IMR-90 (cell line): ENCODE measurements around the gene NPAS3. TPM values are rescaled to one million over a fixed set of nuclear protein-coding genes. Genes with fewer than 3 reads are reported as not detected.

Source experiments
- ATAC-seq: fragments of 200-7000 bp; cut with Tn5 transposase; 2 replicates; pipeline ENCODE4 v1.9.1; 2020; ENCODE audit warnings: low read depth, mild to moderate bottlenecking, moderate library complexity
- BruUV-seq: library from RNA; stranded (reverse); fragments of 400-500 nt; replicated peaks from 2 replicates; lab custom pipeline; 2021; lab: Mats Ljungman, UMichigan
- CTCF ChIA-PET: fragments of 300-600 bp; formaldehyde crosslinking; extraction: SDS; loops from one replicate; lab custom pipeline; 2021; ENCODE audit warnings: antibody characterized with exemption; lab: Yijun Ruan, JAX
- POLR2A ChIA-PET: fragments of 300-600 bp; sonication (Branson Sonifier 250); formaldehyde crosslinking; loops from one replicate; lab custom pipeline; 2022; ENCODE audit warnings: antibody characterized with exemption; ENCODE audit not compliant: unreplicated experiment; lab: Charles Lee
- DNase-seq: peaks from one replicate; pipeline ENCODE4 v3.0.0; 2013
- H2AFZ ChIP-seq: replicated peaks from 2 replicates; pipeline ENCODE3; 2013; ENCODE audit warnings: low read length, mild to moderate bottlenecking; ENCODE audit not compliant: poor library complexity
- H2AK5ac ChIP-seq: 2 replicates; pipeline ENCODE4 v1.6.1; 2013; ENCODE audit warnings: low read depth, low read length, inconsistent platforms
- H2AK9ac ChIP-seq: replicated peaks from 2 replicates; pipeline ENCODE3; 2013; ENCODE audit warnings: mild to moderate bottlenecking, low read depth, low read length, moderate library complexity; ENCODE audit not compliant: poor library complexity
- H2BK120ac ChIP-seq: 2 replicates; pipeline ENCODE4 v1.6.1; 2013; ENCODE audit warnings: low read depth, low read length, inconsistent platforms
- H2BK15ac ChIP-seq: 3 replicates; pipeline ENCODE4 v1.6.1; 2013; ENCODE audit warnings: low read depth, low read length, inconsistent platforms
- H2BK20ac ChIP-seq: 2 replicates; pipeline ENCODE4 v1.6.1; 2013; ENCODE audit warnings: low read depth, mild to moderate bottlenecking, inconsistent platforms, low read length, moderate library complexity
- H2BK5ac ChIP-seq: 2 replicates; pipeline ENCODE4 v1.6.1; 2013; ENCODE audit warnings: mild to moderate bottlenecking, low read depth, low read length, inconsistent platforms; ENCODE audit not compliant: poor library complexity, severe bottlenecking
- H3K14ac ChIP-seq: replicated peaks from 2 replicates; pipeline ENCODE4 v1.6.1; 2013; ENCODE audit warnings: low read depth, low read length, inconsistent platforms
- H3K18ac ChIP-seq: 2 replicates; pipeline ENCODE4 v1.6.1; 2013; ENCODE audit warnings: low read depth, low read length, control low read depth
- H3K23ac ChIP-seq: 2 replicates; pipeline ENCODE4 v1.6.1; 2013; ENCODE audit warnings: low read depth, low read length, inconsistent platforms
- H3K27ac ChIP-seq: 2 replicates; pipeline ENCODE4 v1.5.1; 2013; ENCODE audit warnings: mild to moderate bottlenecking, control low read depth, low read length; ENCODE audit not compliant: insufficient read depth
- H3K27me3 ChIP-seq: 2 replicates; pipeline ENCODE4 v1.6.1; 2013; ENCODE audit warnings: low read length; ENCODE audit not compliant: control insufficient read depth, insufficient read depth
- H3K36me3 ChIP-seq: 2 replicates; pipeline ENCODE4 v1.6.1; 2013; ENCODE audit warnings: low read length, mixed read lengths; ENCODE audit not compliant: control insufficient read depth, insufficient read depth
- H3K4ac ChIP-seq: 2 replicates; pipeline ENCODE4 v1.6.1; 2013; ENCODE audit warnings: low read depth, low read length, inconsistent platforms
- H3K4me1 ChIP-seq: 2 replicates; pipeline ENCODE4 v1.6.1; 2013; ENCODE audit warnings: low read length, mixed read lengths; ENCODE audit not compliant: control insufficient read depth, insufficient read depth
- H3K4me2 ChIP-seq: 2 replicates; pipeline ENCODE4 v1.6.1; 2013; ENCODE audit warnings: low read depth, mild to moderate bottlenecking, control low read depth, low read length, moderate library complexity
- H3K4me3 ChIP-seq: 2 replicates; pipeline ENCODE4 v1.5.1; 2013; ENCODE audit warnings: low read depth, mild to moderate bottlenecking, control low read depth, low read length, moderate library complexity; ENCODE audit not compliant: insufficient read depth
- H3K56ac ChIP-seq: 2 replicates; pipeline ENCODE4 v1.6.1; 2013; ENCODE audit warnings: low read length, inconsistent platforms; ENCODE audit not compliant: insufficient read depth; ENCODE audit errors: extremely low read depth
- H3K79me1 ChIP-seq, 2 experiments: 2 replicates each; pipeline ENCODE4 v1.6.1; 2013; ENCODE audit warnings: low read length in 2 of 2, inconsistent platforms in 1 of 2, low read depth in 1 of 2
- H3K9ac ChIP-seq: 2 replicates; pipeline ENCODE4 v1.6.1; 2013; ENCODE audit warnings: low read depth, low read length, control low read depth
- H3K9me1 ChIP-seq: 2 replicates; pipeline ENCODE4 v1.6.1; 2013; ENCODE audit warnings: low read length, inconsistent platforms; ENCODE audit not compliant: insufficient read depth
- H3K9me3 ChIP-seq: 2 replicates; pipeline ENCODE4 v1.6.1; 2013; ENCODE audit warnings: low read length; ENCODE audit not compliant: control insufficient read depth, insufficient read depth
- H4K20me1 ChIP-seq: 2 replicates; pipeline ENCODE4 v1.6.1; 2013; ENCODE audit warnings: low read length, inconsistent platforms; ENCODE audit not compliant: insufficient read depth
- H4K5ac ChIP-seq: 2 replicates; pipeline ENCODE4 v1.6.1; 2013; ENCODE audit warnings: mild to moderate bottlenecking, low read depth, low read length, control low read depth
- H4K8ac ChIP-seq, 2 experiments: 2 replicates each; pipeline ENCODE4 v1.6.1; 2013; ENCODE audit warnings: low read depth in 2 of 2, low read length in 2 of 2, control low read depth in 1 of 2, inconsistent platforms in 1 of 2
- H4K91ac ChIP-seq: 2 replicates; pipeline ENCODE4 v1.6.1; 2013; ENCODE audit warnings: low read depth, low read length, inconsistent platforms; ENCODE audit not compliant: insufficient read depth
- BHLHE40 ChIP-seq: fragments of 150-350 bp; IDR thresholded peaks from 2 replicates; pipeline ENCODE4 v1.6.1; 2016; ENCODE audit warnings: mild to moderate bottlenecking, low read depth, low read length
- CEBPB ChIP-seq: IDR thresholded peaks from 2 replicates; pipeline ENCODE4 v1.6.1; 2012; ENCODE audit warnings: low read depth, low read length, improper control_type of control experiment
- CHD1 ChIP-seq: IDR thresholded peaks from 2 replicates; pipeline ENCODE4 v1.6.1; 2012; ENCODE audit warnings: low read depth, low read length, improper control_type of control experiment
- CTCF ChIP-seq: conservative IDR thresholded peaks from 2 replicates; pipeline ENCODE4 v1.5.1; 2012; ENCODE audit warnings: mild to moderate bottlenecking, low read depth, low read length, improper control_type of control experiment
- ELK1 ChIP-seq: fragments of 150-350 bp; IDR thresholded peaks from 2 replicates; pipeline ENCODE4 v1.6.1; 2016; ENCODE audit warnings: low read depth, mild to moderate bottlenecking, low read length, moderate library complexity, borderline replicate concordance
- FOS ChIP-seq: fragments of 150-350 bp; IDR thresholded peaks from 2 replicates; pipeline ENCODE4 v1.6.1; 2016; ENCODE audit warnings: low read depth, low read length
- MAFK ChIP-seq: IDR thresholded peaks from 2 replicates; pipeline ENCODE4 v1.6.1; 2012; ENCODE audit warnings: low read depth, low read length, improper control_type of control experiment
- MAZ ChIP-seq: IDR thresholded peaks from 2 replicates; pipeline ENCODE4 v1.6.1; 2012; ENCODE audit warnings: low read depth, mild to moderate bottlenecking, low read length, improper control_type of control experiment, moderate library complexity, borderline replicate concordance
- MXI1 ChIP-seq: IDR thresholded peaks from 2 replicates; pipeline ENCODE4 v1.6.1; 2012; ENCODE audit warnings: low read depth, mild to moderate bottlenecking, low read length, moderate library complexity, borderline replicate concordance
- NFE2L2 ChIP-seq: fragments of 150-350 bp; IDR thresholded peaks from 2 replicates; pipeline ENCODE4 v1.6.1; 2016; ENCODE audit warnings: low read depth, mild to moderate bottlenecking, low read length
- POLR2A ChIP-seq: IDR thresholded peaks from 2 replicates; pipeline ENCODE4 v1.6.1; 2012; ENCODE audit warnings: mild to moderate bottlenecking, low read depth, low read length
- RAD21 ChIP-seq: IDR thresholded peaks from 2 replicates; pipeline ENCODE4 v1.6.1; 2012; ENCODE audit warnings: low read length, improper control_type of control experiment
- RCOR1 ChIP-seq: IDR thresholded peaks from 2 replicates; pipeline ENCODE4 v1.6.1; 2012; ENCODE audit warnings: mild to moderate bottlenecking, low read length, improper control_type of control experiment; ENCODE audit not compliant: insufficient replicate concordance
- RFX5 ChIP-seq: IDR thresholded peaks from 2 replicates; pipeline ENCODE4 v1.8.0; 2012; ENCODE audit warnings: low read depth, mild to moderate bottlenecking, low read length, moderate library complexity
- SMC3 ChIP-seq: fragments of 150-350 bp; IDR thresholded peaks from 2 replicates; pipeline ENCODE4 v1.6.1; 2016; ENCODE audit warnings: low read depth, mild to moderate bottlenecking, antibody characterized with exemption, low read length, moderate library complexity
- USF2 ChIP-seq: fragments of 150-350 bp; IDR thresholded peaks from 2 replicates; pipeline ENCODE4 v1.6.1; 2017; ENCODE audit warnings: mild to moderate bottlenecking, antibody characterized with exemption, low read length, low read depth
- WGBS, 2 experiments: methylation state at CpG; one replicate each; pipeline versions ENCODE4 v1.1.5 to v1.1.7; 2013; ENCODE audit warnings: missing lambda C conversion rate in 2 of 2; ENCODE audit not compliant: insufficient read length in 1 of 2; ENCODE audit errors: extremely low coverage in 2 of 2; 5-methylcytosine and 5-hydroxymethylcytosine counted together
- dilution Hi-C: fragments of 300-500 bp; cut with HindIII; formaldehyde crosslinking; loops from one replicate; pipeline ENCODE4 v1.14.3; 2018; ENCODE audit warnings: low sequenced_read_pairs; ENCODE audit not compliant: unreplicated experiment
- in situ Hi-C: fragments of 300-500 bp; cut with MboI; formaldehyde crosslinking; loops from 3 replicates; pipeline ENCODE4 v1.14.3; 2019; ENCODE audit warnings: low sequenced_read_pairs, inconsistent platforms, mixed read lengths
- intact Hi-C: fragments of 100-400 bp; cut with micrococcal nuclease; formaldehyde crosslinking; loops from 2 replicates; pipeline ENCODE4 v1.10.0; 2022
- polyA plus RNA-seq, 3 experiments: library from polyadenylated mRNA; depleted of rRNA; stranded (reverse); fragments of >200 nt; gene quantifications; 2 replicates each; pipeline ENCODE4 v1.2.3, GENCODE V29; 2012; ENCODE audit warnings: low replicate concordance in 1 of 3
- total RNA-seq: library from RNA; depleted of rRNA; stranded (reverse); fragments of >200 nt; gene quantifications from 2 replicates; pipeline ENCODE4 v1.2.3, GENCODE V29; 2012

NPAS3 gene
- total and polyA plus RNA-seq, 2 of the 4 experiments (the other 2 are of a cell fraction) = not detected

- POLR2A ChIA-PET = no interaction called here
- intact Hi-C loops (no loop called here), in situ Hi-C loops (no loop called here), dilution Hi-C loops (no loop called here)
- Histone ChIP-seq H3K4me1 (no peaks in the 10 kb centered on the region), H4K91ac (no peak overlapping the region), H3K9me1 (no peaks in the 10 kb centered on the region), H2BK20ac (no peak overlapping the region), H4K8ac (no peak overlapping the region), H2AFZ (no peak overlapping the region), H3K9ac (no peak overlapping the region), H3K23ac (no peak overlapping the region), H3K4me3 (no peak overlapping the region), H3K27ac (no peak overlapping the region), H3K27me3 (no peaks in the 10 kb centered on the region), H2AK5ac (no peak overlapping the region), H4K5ac (no peak overlapping the region), H2BK120ac (no peak overlapping the region), H3K36me3 (no peaks in the 10 kb centered on the region), H2AK9ac (no peak overlapping the region), H3K4ac (no peak overlapping the region), H3K18ac (no peak overlapping the region), H3K79me1 (no peaks in the 10 kb centered on the region), H3K14ac (no peak overlapping the region), H3K4me2 (no peak overlapping the region), H4K20me1 (no peaks in the 10 kb centered on the region), H3K56ac (no peak overlapping the region), H2BK15ac (no peak overlapping the region), H3K9me3 (no peaks in the 10 kb centered on the region), H2BK5ac (no peak overlapping the region)
- TF ChIP-seq RAD21 = no peak
- no peak for TF ChIP-seq BHLHE40
- no peak for TF ChIP-seq FOS
- TF ChIP-seq MAZ = no peak
- no peak for TF ChIP-seq ELK1
- TF ChIP-seq CEBPB = no peak
- no peak for TF ChIP-seq CHD1
- TF ChIP-seq RFX5 = no peak
- TF ChIP-seq MAFK = no peak
- no peak for TF ChIP-seq MXI1
- no peak for TF ChIP-seq RCOR1
- TF ChIP-seq USF2 = no peak
- TF ChIP-seq SMC3 = no peak
- TF ChIP-seq POLR2A = no peak
- TF ChIP-seq CTCF = no peak
- TF ChIP-seq NFE2L2 = no peak
- no peak for ATAC-seq
- no TSS peak for BruUV-seq
- no peak for DNase-seq
- CTCF ChIA-PET = no interaction called here
- WGBS, 2 experiments = no CpG with 5 or more reads among the region's 8 CpGs
These were observed 212.2 kb downstream of the NPAS3 start for GRCh38 chr14:33150666-33151428.
